Keratinocyte (primary cell): ENCODE measurements around the gene BRCA1. TPM values are rescaled to one million over a fixed set of nuclear protein-coding genes. Genes with fewer than 3 reads are reported as not detected.

Source experiments
- DNase-seq: peaks from one replicate; pipeline ENCODE4 v3.0.0-alpha.2; 2011; ENCODE audit warnings: low read depth, missing footprints, low spot score
- FAIRE-seq: peaks from 2 replicates; lab custom pipeline; 2011; peaks lifted over from hg19 to GRCh38; lab: Jason Lieb, UNC
- H2AFZ ChIP-seq: 2 replicates; pipeline ENCODE4 v1.6.0; 2012; ENCODE audit warnings: low read length, control low read depth, inconsistent platforms; ENCODE audit not compliant: control insufficient read depth
- H3K27ac ChIP-seq: 2 replicates; pipeline ENCODE4 v1.5.1; 2011; ENCODE audit warnings: low read length; ENCODE audit not compliant: control insufficient read depth, insufficient read depth
- H3K27me3 ChIP-seq: 3 replicates; pipeline ENCODE4 v1.6.0; 2011; ENCODE audit warnings: low read length; ENCODE audit not compliant: control insufficient read depth, insufficient read depth; ENCODE audit errors: extremely low read depth
- H3K36me3 ChIP-seq, 2 experiments: 2 replicates in 1 of 2; 3 replicates in 1 of 2; pipeline ENCODE4 v1.5.1; 2011; ENCODE audit warnings: low read length in 2 of 2, mild to moderate bottlenecking in 1 of 2; ENCODE audit not compliant: control insufficient read depth in 2 of 2, insufficient read depth in 2 of 2; ENCODE audit errors: extremely low read depth in 1 of 2
- H3K4me1 ChIP-seq: 3 replicates; pipeline ENCODE4 v1.5.1; 2011; ENCODE audit warnings: low read length; ENCODE audit not compliant: control insufficient read depth, insufficient read depth; ENCODE audit errors: extremely low read depth
- H3K4me2 ChIP-seq: 3 replicates; pipeline ENCODE4 v1.6.0; 2011; ENCODE audit warnings: low read depth, low read length; ENCODE audit not compliant: control insufficient read depth, insufficient read depth; ENCODE audit errors: extremely low read depth
- H3K4me3 ChIP-seq, 3 experiments: fragments of 200-600 bp in 1 of 3; sonication (generic) in 1 of 3; 2 replicates in 2 of 3; 3 replicates in 1 of 3; pipeline ENCODE4 v1.5.1; 2011 to 2016; ENCODE audit warnings: low read length in 3 of 3, mild to moderate bottlenecking in 3 of 3, control low read depth in 2 of 3, inconsistent platforms in 1 of 3, low read depth in 1 of 3, mixed read lengths in 1 of 3, mixed run types in 1 of 3, moderate library complexity in 1 of 3; ENCODE audit not compliant: control insufficient read depth in 2 of 3, insufficient read depth in 2 of 3; ENCODE audit errors: extremely low read depth in 1 of 3
- H3K79me2 ChIP-seq: 2 replicates; pipeline ENCODE4 v1.6.0; 2012; ENCODE audit warnings: low read length; ENCODE audit not compliant: control insufficient read depth, insufficient read depth
- H3K9ac ChIP-seq: 3 replicates; pipeline ENCODE4 v1.6.0; 2011; ENCODE audit warnings: low read length; ENCODE audit not compliant: control insufficient read depth, insufficient read depth; ENCODE audit errors: extremely low read depth
- H3K9me1 ChIP-seq: 3 replicates; pipeline ENCODE4 v1.6.0; 2011; ENCODE audit warnings: low read length; ENCODE audit not compliant: control insufficient read depth, insufficient read depth; ENCODE audit errors: extremely low read depth
- H3K9me3 ChIP-seq: 2 replicates; pipeline ENCODE4 v1.5.1; 2012; ENCODE audit warnings: low read depth, low read length; ENCODE audit not compliant: control insufficient read depth
- H4K20me1 ChIP-seq: 3 replicates; pipeline ENCODE4 v1.6.0; 2011; ENCODE audit warnings: low read length; ENCODE audit not compliant: control insufficient read depth, insufficient read depth; ENCODE audit errors: extremely low read depth
- CTCF ChIP-seq, 3 experiments: IDR thresholded peaks in 1 of 3; conservative IDR thresholded peaks in 1 of 3; optimal IDR thresholded peaks in 1 of 3; 2 replicates in 2 of 3; 3 replicates in 1 of 3; pipeline versions ENCODE3 to v1.5.1; 2011; ENCODE audit warnings: low read length in 3 of 3, mild to moderate bottlenecking in 3 of 3, moderate library complexity in 2 of 3, control low read depth in 1 of 3, inconsistent platforms in 1 of 3; ENCODE audit not compliant: insufficient read depth in 2 of 3; ENCODE audit errors: extremely low read depth in 1 of 3
- EZH2 ChIP-seq: IDR thresholded peaks from one replicate; pipeline ENCODE4 v1.6.1; 2012; ENCODE audit warnings: inconsistent platforms, mild to moderate bottlenecking, low read length, moderate library complexity
- dilution Hi-C: fragments of 300-500 bp; cut with MboI; formaldehyde crosslinking; loops from one replicate; pipeline ENCODE4 v1.7.0; 2020; ENCODE audit warnings: low sequenced_read_pairs; ENCODE audit not compliant: extremely low pct_ligation_motif_present
- polyA plus RNA-seq, 5 experiments: library from polyadenylated mRNA; depleted of rRNA in 3 of 5; stranded (reverse) in 3 of 5; stranded (forward) in 1 of 5; unstranded in 1 of 5; fragments of >200 nt; gene quantifications; 1 replicate in 1 of 5; 2 replicates in 3 of 5; 3 replicates in 1 of 5; pipeline versions ENCODE4 v1.2.1 to v1.2.3, GENCODE V29; 2011 to 2012; ENCODE audit warnings: missing spikeins in 2 of 5, low read depth in 1 of 5, low replicate concordance in 1 of 5

Gene BRCA1
- polyA plus RNA-seq, 1 donor (not counting 4 experiments of a cell fraction or from before 2014, with no cell fraction given): 17.2 TPM

- H3K4me2 ChIP-seq: no peak overlapping the region
- H3K4me1 ChIP-seq: no peaks in the 10 kb centered on the region
- no peaks in the 10 kb centered on the region for H3K79me2 ChIP-seq
- no peak overlapping the region for H3K4me3 ChIP-seq
- dilution Hi-C loops: no loop called here
- TF ChIP-seq EZH2: no peak
- TF ChIP-seq CTCF (optimal IDR thresholded peaks at IDR 0.05 in 1 of 3, IDR thresholded peaks at IDR 0.05 in 1 of 3, conservative IDR thresholded peaks at IDR 0.05 in 1 of 3; ENCODE audit: extremely low read depth in 1 of 3, insufficient read depth in 2 of 3, low read length in 3 of 3): no peak
- DNase-seq (no peak), FAIRE-seq (no peak)
- H3K9ac ChIP-seq: no peak overlapping the region
- no peak overlapping the region for H3K27ac ChIP-seq
- no peaks in the 10 kb centered on the region for H3K9me3 ChIP-seq
- H3K27me3 ChIP-seq: peaks cover 12% of the 10 kb centered on the region
- no peak overlapping the region for H2AFZ ChIP-seq
- no peaks in the 10 kb centered on the region for H4K20me1 ChIP-seq
- H3K9me1 ChIP-seq: no peaks in the 10 kb centered on the region
- no peaks in the 10 kb centered on the region for H3K36me3 ChIP-seq
These were observed 94.9 kb downstream of the BRCA1 start for GRCh38 chr17:43030137-43030767.

DNA sequence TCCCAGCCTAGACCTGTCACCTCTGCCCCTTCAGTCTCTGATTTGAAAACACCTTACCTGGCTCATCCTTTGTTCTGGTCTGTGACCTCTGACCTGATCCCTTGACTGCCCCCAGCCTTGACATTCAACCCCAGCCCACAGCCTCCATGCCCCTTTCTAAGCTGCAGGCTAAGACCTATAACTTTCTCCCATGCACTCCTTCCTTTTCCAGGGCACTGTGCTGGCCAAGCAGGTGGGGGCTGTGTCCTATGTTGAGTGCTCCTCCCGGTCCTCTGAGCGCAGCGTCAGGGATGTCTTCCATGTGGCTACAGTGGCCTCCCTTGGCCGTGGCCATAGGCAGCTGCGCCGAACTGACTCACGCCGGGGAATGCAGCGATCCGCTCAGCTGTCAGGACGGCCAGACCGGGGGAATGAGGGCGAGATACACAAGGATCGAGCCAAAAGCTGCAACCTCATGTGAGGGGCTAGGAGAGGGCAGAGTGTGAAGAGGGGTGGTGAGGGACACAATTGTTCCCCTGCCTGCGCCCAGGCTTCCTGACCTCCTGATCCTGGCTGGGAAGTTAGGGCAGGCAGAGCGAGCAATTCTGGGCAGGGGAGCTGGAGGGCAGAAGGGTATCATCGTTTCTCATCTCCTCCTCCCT, 96.8 kb downstream of the BRCA1 start:
- DNase-seq: no peak
- H3K9me3 ChIP-seq: no peaks in the 10 kb centered on the region
- dilution Hi-C loops: no loop called here
- H3K4me2 ChIP-seq: no peak overlapping the region
- H3K36me3 ChIP-seq: no peaks in the 10 kb centered on the region
- no peaks in the 10 kb centered on the region for H3K9me1 ChIP-seq
- no peak for FAIRE-seq
- no peak overlapping the region for H2AFZ ChIP-seq
- H3K4me3 ChIP-seq: no peak overlapping the region
- H3K79me2 ChIP-seq: no peaks in the 10 kb centered on the region
- H3K27me3 ChIP-seq: peaks cover 17% of the 10 kb centered on the region
- no peaks in the 10 kb centered on the region for H4K20me1 ChIP-seq
- H3K27ac ChIP-seq: no peak overlapping the region
- TF ChIP-seq CTCF (optimal IDR thresholded peaks at IDR 0.05 in 1 of 3, IDR thresholded peaks at IDR 0.05 in 1 of 3, conservative IDR thresholded peaks at IDR 0.05 in 1 of 3; ENCODE audit: extremely low read depth in 1 of 3, insufficient read depth in 2 of 3, low read length in 3 of 3): no peak
- TF ChIP-seq EZH2: no peak
- H3K4me1 ChIP-seq: peaks cover 3% of the 10 kb centered on the region
- H3K9ac ChIP-seq: no peak overlapping the region
